ENCODE data around the gene SMIM32. TPM values are rescaled to one million over a fixed set of nuclear protein-coding genes. Genes with fewer than 3 reads are reported as not detected.

SMIM32 gene
- polyA plus RNA-seq (2012; ENCODE audit: insufficient read depth, insufficient read length), result not detected

DNA sequence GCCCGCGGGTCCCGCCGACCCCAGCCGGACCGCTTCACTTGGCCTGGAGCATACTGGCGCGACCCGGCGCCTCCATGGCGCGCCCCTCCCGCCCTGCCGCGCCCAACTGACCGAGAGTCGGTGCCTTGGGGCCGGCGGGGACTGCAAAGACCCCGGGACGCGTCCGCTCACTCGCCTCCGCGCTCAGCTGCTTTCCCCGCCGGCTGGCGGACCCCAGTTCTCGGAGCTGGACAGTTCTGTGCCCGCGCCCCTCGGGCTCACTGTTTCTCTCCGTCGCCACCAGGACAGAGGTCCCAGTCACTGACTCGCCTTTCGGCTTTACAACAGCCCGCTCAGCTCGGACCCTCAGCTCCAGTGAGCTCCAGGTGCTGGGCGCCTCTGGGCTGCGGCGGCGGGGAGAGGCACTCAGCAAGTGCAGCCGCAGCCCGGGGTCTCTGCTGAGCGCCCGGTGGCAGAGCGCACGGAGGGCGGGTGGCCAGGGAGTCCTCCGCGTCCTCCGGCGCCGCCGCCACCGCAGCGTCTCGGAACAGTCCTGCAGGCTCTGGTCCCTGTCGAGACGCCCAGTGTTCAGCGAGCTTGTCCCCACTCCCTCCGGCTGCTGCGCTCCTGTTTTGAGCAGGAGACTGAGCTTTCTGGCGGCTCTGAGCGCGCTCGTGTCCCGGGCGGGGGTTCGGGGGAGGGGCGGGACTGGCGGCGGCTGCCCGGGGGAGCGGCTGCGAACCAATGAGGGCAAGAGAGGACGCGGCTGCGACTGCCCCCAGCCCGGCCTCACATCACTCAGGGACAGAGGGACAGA lies at the start of gene SMIM32:
Gene SMIM32 (minus strand): TSS at position 637 of the 796 bp plus-strand sequence. CDS start 638 bp downstream, outside the sequence.
- DNase-seq (ENCODE audit: low read depth, low spot score), result no peak
- no peak within 1 kb of the TSS for H3K4me3 ChIP-seq (ENCODE audit: low read length)

DNA sequence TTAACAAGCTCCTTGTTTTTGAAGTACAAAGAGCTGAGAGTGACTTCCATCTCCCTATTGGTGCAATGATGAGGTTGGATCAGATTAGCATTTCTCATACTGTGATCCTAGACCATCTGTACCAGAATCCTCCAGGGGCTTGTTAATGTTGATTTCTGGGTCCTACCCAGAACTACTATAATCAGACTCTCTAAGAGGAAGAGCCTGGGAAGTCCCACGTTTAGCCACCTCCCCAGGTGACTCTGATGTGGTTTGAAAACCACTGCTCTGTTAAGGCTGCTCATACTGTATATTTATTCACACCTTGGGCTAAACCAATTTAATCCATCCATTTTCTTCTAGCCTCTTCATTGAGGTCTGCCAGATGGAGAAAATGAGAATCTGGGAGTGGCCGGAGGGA lies 49.6 kb upstream of the SMIM32 start:
- DNase-seq (ENCODE audit: low read depth, low spot score), result no peak
- H3K4me3 ChIP-seq (ENCODE audit: low read length), result no peak overlapping the region

DNA sequence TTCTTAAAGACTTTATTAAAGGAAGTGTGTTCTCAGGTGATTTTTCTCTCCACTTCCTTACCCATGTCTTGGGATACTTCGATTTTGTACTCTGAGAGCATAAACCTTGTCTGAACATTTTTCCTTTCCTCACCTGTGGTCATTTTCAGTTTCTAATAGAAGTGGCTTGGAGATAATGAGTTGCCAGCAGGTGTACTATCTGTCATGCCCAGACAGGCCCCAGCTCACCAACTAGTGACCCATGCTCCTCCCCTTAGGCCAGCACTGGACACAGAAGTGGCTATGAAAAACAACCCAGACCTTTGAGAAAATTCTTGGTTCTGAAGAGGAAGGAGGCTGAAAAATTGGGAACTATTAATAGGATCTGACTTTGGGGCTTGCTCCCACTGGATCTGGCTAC lies 49.2 kb upstream of the SMIM32 start:
- H3K4me3 ChIP-seq (ENCODE audit: low read length), result no peak overlapping the region
- no peak for DNase-seq (ENCODE audit: low read depth, low spot score)

DNA sequence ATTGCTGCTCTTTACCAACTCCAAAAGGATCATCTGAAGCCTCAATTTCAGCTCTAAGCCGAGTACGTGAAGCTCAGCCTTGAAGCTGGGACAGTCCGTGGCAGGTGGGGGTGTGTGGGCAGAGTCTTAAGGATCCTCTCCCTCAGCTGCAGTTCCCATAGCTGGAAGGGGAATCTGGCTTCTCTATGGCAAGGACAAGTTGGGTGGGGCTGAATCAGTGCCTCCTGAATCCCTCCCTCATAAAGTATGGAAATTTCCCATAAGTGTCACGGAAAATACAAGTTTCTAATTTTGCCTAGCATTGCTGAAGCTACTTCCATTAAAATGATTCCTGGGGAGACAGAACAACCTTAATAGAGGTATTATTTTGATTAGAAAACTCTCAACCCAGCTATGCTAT lies 47.9 kb upstream of the SMIM32 start:
- DNase-seq (ENCODE audit: low read depth, low spot score), result no peak
- no peak overlapping the region for H3K4me3 ChIP-seq (ENCODE audit: low read length)

DNA sequence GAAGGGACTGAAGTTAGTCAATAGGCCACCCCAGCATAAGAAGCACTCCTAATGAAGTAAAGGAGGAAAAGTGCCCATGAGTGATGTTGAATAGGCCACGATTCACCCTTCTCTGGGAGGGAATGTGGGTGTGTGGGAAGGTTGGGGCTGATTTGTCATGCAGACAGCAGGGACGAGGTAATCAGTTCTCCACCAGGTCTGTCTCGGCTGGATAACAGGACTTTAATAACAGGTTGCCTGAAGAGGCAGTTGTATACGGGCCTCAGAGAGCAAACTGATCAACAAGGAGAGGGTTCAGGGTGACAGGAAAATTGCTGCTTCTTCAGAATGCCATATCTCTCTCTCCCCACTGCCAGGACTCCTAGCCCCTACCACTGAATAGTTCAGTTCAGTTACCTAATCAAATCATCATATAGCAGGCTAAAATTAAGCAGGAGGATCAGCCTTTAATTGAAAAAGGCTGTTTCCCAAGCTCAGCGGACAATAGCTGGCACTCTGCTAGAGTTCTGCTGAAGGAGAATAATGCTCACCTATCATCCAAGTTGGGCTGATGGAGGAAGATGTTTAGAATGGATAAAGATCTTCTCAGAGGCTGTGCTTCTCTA lies 43.6 kb upstream of the SMIM32 start:
- H3K4me3 ChIP-seq (ENCODE audit: low read length), result no peak overlapping the region
- DNase-seq (ENCODE audit: low read depth, low spot score), result no peak

DNA sequence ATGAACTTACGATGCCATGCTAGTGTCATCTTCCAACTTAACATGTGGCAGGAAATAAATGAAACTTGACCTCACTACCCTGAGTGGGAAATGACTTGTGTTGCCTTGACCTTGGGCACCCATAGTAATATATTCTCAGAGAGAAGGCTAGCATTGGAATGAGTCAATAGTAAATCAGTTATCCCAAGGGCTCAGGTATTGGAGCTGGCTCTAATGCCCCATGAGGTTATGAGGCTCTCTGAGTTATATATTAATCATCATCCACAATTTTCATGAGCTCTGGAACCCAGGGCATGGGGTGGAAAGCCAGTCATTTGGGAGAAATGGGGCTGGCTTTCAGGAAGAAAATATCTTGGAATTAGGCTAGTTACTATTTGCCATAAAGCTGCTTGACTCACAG lies 42.4 kb upstream of the SMIM32 start:
- DNase-seq (ENCODE audit: low read depth, low spot score), result no peak

DNA sequence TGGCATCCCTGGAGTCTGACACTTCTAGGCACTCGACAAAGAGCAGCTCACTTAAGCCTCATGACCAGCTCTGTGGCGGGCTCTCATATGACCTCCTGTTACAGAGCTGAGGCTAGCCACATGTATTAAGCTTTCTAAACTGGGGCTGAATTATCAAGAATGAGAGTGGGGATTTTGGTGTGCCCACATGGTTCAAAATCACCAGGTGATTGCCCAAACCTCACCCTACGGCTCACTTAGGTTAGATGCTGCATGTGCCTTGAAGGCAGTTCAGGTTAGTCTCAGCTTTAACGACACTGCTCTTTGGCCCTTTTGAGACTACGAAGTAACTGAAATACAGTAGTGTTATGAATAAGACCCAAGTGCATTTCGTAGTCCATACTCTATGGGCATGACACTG lies 39.4 kb upstream of the SMIM32 start:
- no peak for DNase-seq (ENCODE audit: low read depth, low spot score)
- no peak overlapping the region for H3K4me3 ChIP-seq (ENCODE audit: low read length)

More for the DNA sequence above, 42.4 kb upstream of the SMIM32 start:
- no peak overlapping the region for H3K4me3 ChIP-seq (ENCODE audit: low read length)

DNA sequence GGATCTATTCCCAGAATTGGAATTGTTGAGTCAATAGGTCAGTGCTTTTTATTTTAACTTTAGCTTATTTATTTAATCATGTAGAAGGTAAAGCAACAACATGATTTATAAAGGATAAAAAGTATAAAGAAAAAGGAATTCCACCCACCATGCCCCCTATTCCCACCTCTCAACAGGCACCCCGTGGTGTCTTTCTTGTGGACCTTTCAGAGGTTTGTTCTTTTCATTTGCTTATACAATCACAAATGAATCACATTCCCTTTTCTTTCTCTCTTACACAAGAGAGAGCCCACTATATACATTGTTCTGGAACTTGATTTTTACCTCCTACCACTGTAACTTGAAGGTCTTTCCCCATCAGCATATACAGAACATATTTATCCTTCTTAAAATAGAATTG lies 37.2 kb upstream of the SMIM32 start:
- no peak for DNase-seq (ENCODE audit: low read depth, low spot score)

DNA sequence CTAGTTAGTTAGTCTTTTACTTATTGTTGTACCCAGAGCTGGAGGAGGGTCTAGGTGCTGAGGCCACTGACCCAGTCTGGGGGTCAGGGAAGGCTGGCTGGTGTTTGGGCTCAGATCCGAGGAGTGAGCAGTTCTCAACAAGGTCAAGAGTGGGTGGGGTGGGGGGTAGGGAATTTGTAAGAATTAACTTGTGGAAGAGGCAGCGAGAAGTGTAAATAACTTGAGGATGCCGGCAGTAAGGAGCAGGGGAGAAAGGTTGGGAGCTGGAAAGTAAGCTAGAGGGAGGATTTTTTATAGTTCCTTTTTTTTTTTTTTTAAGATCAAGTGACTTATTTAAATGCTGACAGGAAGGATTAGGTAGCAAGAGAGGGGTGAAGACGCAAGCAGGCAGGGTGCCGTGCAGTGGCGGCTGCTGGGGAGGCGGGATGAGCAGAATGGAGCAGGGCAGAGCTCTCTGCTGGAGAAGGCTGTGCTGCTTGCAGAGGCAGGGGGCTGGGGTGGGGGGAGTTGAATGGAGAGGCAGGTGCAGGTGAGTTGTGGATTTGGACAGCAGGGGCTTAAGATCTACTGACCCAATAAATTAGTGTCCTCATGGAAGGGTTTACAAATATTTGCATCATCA lies 35.3 kb upstream of the SMIM32 start:
- no peak for DNase-seq (ENCODE audit: low read depth, low spot score)
- no peak overlapping the region for H3K4me3 ChIP-seq (ENCODE audit: low read length)

More for the DNA sequence above, 37.2 kb upstream of the SMIM32 start:
- H3K4me3 ChIP-seq (ENCODE audit: low read length), result no peak overlapping the region

DNA sequence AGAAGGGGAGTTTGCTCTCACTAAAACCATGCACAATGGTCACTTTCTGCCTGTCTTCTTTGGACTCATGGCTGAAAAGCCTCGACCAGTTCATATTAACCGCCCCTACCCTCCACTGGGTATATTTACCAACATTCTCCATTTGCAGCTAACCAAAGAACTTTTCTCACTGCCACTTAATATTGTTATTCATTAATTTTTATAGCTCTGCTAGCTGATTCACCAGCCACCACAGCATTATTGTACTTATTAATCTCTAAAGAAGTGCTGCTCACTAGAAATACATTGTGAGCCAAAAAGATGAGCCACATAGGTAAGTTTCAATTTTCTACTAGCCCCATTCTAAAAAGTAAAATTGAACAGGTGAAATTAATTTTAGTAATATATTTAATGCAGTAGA lies 33.4 kb upstream of the SMIM32 start:
- H3K4me3 ChIP-seq (ENCODE audit: low read length), result no peak overlapping the region
- DNase-seq (ENCODE audit: low read depth, low spot score), result no peak

DNA sequence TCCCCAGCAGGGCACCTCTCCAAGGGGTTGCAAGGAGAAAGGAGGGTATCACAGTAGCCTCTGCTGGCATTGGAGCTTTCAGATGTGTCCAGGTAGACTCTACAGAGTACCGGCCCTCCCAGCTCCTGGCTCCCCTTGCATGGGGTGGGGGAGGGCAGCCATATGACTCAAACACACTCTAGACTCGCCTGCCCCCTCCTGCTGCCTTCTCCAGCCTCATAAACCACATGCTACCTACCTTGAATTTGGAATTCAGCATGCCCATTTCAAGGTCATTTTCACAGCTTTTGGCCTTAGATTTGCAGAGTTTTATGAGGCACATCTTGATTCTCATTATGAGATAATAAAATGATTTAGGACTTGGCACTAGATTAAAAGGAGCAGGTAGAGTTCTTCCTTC lies 32.8 kb upstream of the SMIM32 start:
- no peak overlapping the region for H3K4me3 ChIP-seq (ENCODE audit: low read length)
- DNase-seq (ENCODE audit: low read depth, low spot score), result no peak

DNA sequence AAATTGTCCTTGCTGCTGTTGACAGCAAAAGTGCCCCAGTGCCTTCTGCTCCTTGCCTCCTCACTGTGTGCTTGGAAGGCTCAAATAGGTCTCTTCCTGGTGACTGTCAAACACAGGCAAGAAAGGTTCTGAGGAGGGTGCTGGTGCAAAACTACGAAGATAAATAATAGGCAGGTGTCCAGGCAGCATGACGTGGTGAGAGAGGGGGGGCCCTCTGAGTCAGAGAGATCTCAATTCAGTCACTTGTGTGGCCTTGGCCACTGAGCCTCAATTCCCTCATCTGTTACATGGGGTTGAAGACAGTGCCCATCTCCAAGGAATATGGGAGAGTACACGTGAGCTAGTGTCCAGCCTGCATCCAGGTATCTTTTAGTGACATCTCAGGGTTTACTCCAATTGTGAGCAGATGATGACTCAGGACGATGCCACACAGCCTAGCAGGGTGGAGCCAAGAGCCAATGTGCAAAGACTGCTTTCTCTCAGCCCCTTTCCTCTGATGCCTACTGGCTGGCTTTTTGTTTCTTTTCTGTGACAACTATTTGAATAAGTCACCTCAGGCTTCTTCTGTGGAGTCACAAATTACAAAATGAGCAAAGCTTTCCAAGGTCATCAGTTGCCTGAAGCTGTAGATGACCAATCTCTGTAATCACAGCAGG lies 29.7 kb upstream of the SMIM32 start:
- no peak for DNase-seq (ENCODE audit: low read depth, low spot score)
- H3K4me3 ChIP-seq (ENCODE audit: low read length), result no peak overlapping the region

DNA sequence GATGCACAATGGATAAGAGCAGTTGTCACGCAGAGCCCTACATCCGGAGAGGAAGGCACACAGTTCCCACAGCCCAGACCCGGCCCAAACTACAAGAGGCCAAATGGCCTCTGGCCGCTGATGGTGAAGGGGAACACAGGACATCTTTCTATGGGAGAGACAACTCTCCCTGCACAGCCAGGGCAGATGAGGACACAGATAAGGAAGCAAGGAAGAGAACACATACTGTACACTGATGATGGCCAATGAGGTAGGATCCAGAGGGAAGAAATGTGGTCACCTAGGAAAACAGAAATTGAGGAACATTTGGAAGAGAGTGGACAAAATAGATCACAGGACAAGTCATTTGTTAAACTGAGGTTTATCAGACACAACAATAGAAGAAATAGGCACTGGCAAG lies 28.4 kb upstream of the SMIM32 start:
- H3K4me3 ChIP-seq (ENCODE audit: low read length), result no peak overlapping the region
- no peak for DNase-seq (ENCODE audit: low read depth, low spot score)

DNA sequence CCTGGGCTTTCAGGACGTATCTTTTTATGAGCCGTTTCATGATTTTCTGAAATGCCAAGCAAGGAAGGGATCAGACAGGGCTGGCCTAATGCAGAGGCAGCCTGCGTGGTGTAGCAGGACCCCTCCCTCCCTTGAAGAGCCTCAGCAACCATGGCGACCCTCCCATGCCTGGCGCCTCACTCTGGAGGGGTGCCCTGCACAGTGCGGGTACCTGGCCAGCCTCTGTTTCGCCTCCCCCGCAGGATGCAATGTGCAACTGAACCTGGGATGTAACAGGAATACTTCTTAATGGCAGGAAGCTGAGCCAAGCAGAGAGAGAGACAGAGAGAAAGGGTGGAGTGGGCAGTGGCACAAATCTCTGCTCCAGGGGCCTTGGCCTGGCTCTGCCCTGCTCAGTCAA lies 23.3 kb upstream of the SMIM32 start:
- H3K4me3 ChIP-seq (ENCODE audit: low read length), result no peak overlapping the region
- DNase-seq (ENCODE audit: low read depth, low spot score), result no peak

DNA sequence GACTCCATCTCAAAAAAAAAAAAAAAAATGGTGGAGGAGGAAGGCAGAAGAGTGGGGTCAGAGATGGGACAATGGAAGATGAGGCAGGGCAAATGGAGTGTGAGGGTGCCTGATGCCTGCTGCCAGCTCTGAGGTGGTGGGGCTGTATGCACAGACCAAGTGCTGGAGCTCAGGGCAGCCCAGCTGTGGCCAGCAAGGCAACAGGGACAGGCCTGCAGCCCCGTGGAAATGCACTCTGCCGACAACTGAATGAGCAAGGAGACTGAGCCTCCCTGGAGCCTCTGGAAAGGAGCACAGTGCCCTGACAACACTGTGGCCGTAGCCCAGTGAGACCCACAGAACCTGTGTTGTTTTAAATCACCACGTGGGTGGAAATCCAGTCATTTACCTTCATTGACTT lies 22.9 kb upstream of the SMIM32 start:
- H3K4me3 ChIP-seq (ENCODE audit: low read length), result no peak overlapping the region
- no peak for DNase-seq (ENCODE audit: low read depth, low spot score)

DNA sequence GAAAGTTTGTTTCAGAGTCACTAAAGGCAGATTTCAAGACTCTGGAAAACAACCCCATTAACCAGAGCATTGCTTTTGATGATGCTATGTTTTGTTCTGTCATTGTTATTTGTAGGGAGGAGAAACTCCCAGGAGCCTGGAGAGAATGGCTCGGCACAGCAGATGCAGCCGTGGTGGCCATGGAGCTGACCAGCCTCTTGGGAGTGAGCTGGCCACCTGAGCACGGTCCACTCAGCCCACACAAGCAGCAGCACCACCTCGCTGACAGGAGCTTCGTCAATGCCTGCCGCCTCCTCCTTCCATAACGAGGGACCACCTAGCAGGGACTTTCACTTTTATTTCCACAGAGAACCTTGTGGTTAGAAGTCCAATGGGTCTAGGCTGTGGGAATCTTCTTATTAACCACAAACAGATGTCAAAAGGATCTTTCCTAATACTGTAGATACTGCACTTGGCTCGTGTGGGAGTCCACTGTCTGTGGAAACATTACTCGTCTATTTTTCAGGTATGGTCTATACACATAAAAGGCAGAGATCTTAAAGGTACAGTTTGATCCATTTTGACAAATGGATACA lies 21.0 kb upstream of the SMIM32 start:
- H3K4me3 ChIP-seq (ENCODE audit: low read length), result no peak overlapping the region
- no peak for DNase-seq (ENCODE audit: low read depth, low spot score)

DNA sequence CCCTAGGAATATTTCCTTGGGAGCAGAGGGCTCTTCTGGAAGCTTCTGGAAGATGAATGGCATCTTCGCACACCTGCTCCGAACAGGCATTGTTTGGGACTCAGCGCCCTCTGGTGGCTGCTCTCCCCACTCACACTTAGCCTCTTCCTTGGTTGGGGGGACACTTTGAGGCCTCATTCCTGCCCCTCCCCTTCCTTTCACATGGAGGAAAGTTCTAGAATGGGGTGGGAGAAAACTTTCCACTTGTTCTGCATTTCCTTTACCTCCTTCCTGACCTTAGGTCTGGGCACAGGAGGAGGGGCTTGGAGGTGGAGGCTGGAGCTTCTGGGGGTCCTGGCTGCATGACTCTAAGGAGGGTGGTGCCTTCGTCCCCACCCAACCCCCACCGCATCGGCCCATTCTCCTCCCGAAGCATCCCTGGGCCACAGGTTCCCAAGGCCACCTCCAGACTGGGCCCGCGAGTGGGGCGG lies 19.3 kb upstream of the SMIM32 start:
- H3K4me3 ChIP-seq (ENCODE audit: low read length), result no peak overlapping the region
- DNase-seq (ENCODE audit: low read depth, low spot score), result peak; percentile 27

DNA sequence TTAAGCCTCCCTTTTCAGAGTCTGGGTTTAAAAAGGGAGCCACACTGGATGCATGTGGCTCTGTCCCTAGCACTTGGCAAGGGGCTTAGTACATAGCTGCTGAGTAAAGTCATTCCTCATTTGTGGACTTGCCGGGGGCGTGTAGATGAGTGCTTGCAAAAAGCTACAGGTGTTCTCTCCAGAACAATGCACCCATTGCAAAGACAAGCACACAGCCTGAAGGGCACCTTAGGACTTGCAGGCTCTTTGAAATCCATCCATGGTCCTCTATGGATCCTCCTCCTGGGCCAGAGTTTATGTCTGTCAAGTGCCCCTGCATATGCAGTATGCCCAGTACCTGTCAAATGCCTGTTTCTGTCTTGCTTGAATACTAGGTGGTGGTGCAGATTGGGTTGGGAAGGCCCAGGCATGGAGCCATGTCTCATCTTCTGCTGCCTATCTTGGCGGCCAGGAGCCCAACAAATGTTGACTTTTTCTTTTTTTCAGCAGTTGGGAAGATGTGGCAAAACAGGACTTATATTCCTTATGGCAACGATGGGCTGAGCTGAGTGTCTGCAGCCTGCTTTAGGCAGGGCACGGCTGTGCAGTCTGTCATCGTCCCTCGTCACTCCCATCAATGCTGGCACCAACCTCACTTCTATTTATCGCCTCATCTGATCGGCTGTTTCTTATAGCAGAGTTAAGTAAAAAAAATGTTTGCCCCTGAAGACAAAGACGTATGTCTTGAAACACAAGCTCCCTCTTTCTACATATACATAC lies 18.5 kb upstream of the SMIM32 start:
- H3K4me3 ChIP-seq (ENCODE audit: low read length), result no peak overlapping the region
- DNase-seq (ENCODE audit: low read depth, low spot score), result no peak

DNA sequence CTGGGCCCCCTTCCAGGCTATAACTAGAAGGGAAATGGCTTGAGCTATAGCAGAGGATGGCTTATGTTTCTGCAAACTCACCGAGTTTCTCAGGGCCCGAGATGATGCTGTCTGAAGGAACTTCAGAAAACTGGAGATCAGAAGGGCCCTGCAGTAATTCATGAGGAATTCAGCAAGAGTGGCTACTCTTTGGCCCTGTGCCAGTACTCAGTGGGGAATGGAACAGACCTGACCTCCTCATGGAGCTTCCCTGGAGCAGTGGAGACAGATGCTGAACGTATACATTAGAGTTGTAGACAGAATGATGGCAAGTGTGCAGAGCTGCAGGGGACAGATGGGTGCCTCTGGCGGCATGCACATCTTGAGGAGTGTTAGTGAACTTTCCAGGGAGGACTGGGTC lies 17.3 kb upstream of the SMIM32 start:
- no peak overlapping the region for H3K4me3 ChIP-seq (ENCODE audit: low read length)
- no peak for DNase-seq (ENCODE audit: low read depth, low spot score)
